ENCODE results near the gene TRIM42.

Gene TRIM42

DNA sequence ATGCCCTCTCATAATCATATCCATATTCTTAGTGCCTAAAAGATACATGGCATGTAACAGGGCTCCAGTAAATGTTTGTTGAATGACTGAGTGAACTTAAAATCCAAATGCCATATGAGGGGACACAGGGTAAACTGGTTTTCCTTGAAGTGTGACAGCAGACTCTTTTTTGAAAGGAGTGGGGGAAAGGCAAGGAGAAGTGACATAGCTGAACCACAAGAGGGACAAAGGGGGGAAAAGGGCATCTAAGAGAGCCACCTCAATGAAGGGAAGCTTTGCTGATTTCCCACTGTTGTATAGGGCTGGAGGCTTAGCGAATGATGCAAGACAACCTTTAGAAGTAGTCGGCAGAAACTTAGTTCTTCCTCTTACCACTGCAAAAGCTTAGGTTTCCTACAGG lies 9.1 kb downstream of the TRIM42 start:
- Histone ChIP-seq H3F3A (ENCODE audit: low read depth) (no peaks in the 10 kb centered on the region), H3K9me3 (ENCODE audit: insufficient read depth, low read depth, low read length) (no peaks in the 10 kb centered on the region), H3K4me2 (ENCODE audit: low read depth, low read length, poor library complexity, severe bottlenecking) (no peak overlapping the region), H3K9me2 (replicated peaks; ENCODE audit: low read depth, low read length) (no peaks in the 10 kb centered on the region), H3K79me2 (ENCODE audit: insufficient read depth, low read length) (no peaks in the 10 kb centered on the region), H4K20me1 (ENCODE audit: insufficient read depth, low read length, poor library complexity, severe bottlenecking) (no peaks in the 10 kb centered on the region), H3K27me3 (ENCODE audit: insufficient read depth, low read length, poor library complexity, severe bottlenecking) (no peaks in the 10 kb centered on the region), H3K4me3 (ENCODE audit: low read length, poor library complexity, severe bottlenecking) (no peak overlapping the region), H3K4me1 (ENCODE audit: insufficient read depth, low read length, poor library complexity, severe bottlenecking) (no peaks in the 10 kb centered on the region), H3K9ac (ENCODE audit: low read depth, low read length, poor library complexity, severe bottlenecking) (no peak overlapping the region), H3K36me3 (ENCODE audit: insufficient read depth, low read length) (no peaks in the 10 kb centered on the region), H2AFZ (ENCODE audit: low read length) (no peak overlapping the region)
- TF ChIP-seq EZH2phosphoT487 (IDR thresholded peaks at IDR 0.05; ENCODE audit: borderline replicate concordance), result no peak
- TF ChIP-seq, protein P1, sequence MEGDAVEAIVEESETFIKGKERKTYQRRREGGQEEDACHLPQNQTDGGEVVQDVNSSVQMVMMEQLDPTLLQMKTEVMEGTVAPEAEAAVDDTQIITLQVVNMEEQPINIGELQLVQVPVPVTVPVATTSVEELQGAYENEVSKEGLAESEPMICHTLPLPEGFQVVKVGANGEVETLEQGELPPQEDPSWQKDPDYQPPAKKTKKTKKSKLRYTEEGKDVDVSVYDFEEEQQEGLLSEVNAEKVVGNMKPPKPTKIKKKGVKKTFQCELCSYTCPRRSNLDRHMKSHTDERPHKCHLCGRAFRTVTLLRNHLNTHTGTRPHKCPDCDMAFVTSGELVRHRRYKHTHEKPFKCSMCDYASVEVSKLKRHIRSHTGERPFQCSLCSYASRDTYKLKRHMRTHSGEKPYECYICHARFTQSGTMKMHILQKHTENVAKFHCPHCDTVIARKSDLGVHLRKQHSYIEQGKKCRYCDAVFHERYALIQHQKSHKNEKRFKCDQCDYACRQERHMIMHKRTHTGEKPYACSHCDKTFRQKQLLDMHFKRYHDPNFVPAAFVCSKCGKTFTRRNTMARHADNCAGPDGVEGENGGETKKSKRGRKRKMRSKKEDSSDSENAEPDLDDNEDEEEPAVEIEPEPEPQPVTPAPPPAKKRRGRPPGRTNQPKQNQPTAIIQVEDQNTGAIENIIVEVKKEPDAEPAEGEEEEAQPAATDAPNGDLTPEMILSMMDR (conservative IDR thresholded peaks at IDR 0.05; ENCODE audit: low read length), result no peak

DNA sequence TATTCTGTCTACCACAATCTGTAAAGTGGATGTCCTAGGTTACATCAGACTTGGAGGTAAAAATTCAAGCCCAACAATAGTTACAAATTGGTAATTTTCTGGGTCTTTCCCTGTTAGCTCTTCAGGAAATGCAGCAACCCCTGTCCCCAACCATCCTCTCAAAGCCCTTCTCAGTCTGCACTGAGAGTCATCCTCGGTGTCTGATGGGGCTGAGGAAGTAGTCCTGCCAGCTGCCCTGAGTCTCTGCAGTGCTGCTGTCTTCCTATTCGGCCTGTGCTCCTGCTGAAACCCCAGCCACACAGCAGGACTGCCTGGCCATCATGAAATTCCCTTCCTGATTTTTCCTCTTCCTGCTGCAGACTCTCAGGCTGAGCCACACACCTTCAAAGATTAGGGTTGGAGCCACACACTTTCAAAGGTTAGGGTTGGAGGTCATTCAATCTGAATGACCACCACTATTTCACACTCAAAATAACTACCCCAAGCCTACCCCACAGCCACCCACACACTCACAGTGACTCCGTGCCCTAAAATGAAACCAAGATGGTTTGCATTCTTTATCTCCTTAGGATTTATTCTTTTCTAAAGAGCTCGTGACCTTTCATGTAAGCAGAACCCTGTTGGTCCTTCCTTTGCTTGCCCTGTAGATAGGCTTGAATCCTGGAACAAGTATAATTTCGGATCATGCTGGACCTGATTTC lies 17.6 kb downstream of the TRIM42 start:
- no peaks in the 10 kb centered on the region for H3K4me1 ChIP-seq (ENCODE audit: insufficient read depth, low read length, poor library complexity, severe bottlenecking)
- no peaks in the 10 kb centered on the region for H3K9me2 ChIP-seq (replicated peaks; ENCODE audit: low read depth, low read length)
- no peaks in the 10 kb centered on the region for H3K9me3 ChIP-seq (ENCODE audit: insufficient read depth, low read depth, low read length)
- H3F3A ChIP-seq (ENCODE audit: low read depth), result no peaks in the 10 kb centered on the region
- no peaks in the 10 kb centered on the region for H3K79me2 ChIP-seq (ENCODE audit: insufficient read depth, low read length)
- H2AFZ ChIP-seq (ENCODE audit: low read length), result no peak overlapping the region
- H3K27me3 ChIP-seq (ENCODE audit: insufficient read depth, low read length, poor library complexity, severe bottlenecking), result no peaks in the 10 kb centered on the region
- no peak overlapping the region for H3K4me2 ChIP-seq (ENCODE audit: low read depth, low read length, poor library complexity, severe bottlenecking)
- no peak overlapping the region for H3K4me3 ChIP-seq (ENCODE audit: low read length, poor library complexity, severe bottlenecking)
- no peaks in the 10 kb centered on the region for H4K20me1 ChIP-seq (ENCODE audit: insufficient read depth, low read length, poor library complexity, severe bottlenecking)
- H3K9ac ChIP-seq (ENCODE audit: low read depth, low read length, poor library complexity, severe bottlenecking), result no peak overlapping the region
- no peaks in the 10 kb centered on the region for H3K36me3 ChIP-seq (ENCODE audit: insufficient read depth, low read length)
- TF ChIP-seq, protein P1 (conservative IDR thresholded peaks at IDR 0.05; ENCODE audit: low read length), result no peak
- no peak for TF ChIP-seq EZH2phosphoT487 (IDR thresholded peaks at IDR 0.05; ENCODE audit: borderline replicate concordance)

GRCh38 chr3:140699516-140700231 lies 21.8 kb downstream of the TRIM42 start:
- no peaks in the 10 kb centered on the region for H3K9me3 ChIP-seq (ENCODE audit: insufficient read depth, low read depth, low read length)

More at GRCh38 chr3:140699516-140700231, 21.8 kb downstream of the TRIM42 start:
- Histone ChIP-seq H3K9me2 (replicated peaks; ENCODE audit: low read depth, low read length) (no peaks in the 10 kb centered on the region), H4K20me1 (ENCODE audit: insufficient read depth, low read length, poor library complexity, severe bottlenecking) (no peaks in the 10 kb centered on the region), H3K4me3 (ENCODE audit: low read length, poor library complexity, severe bottlenecking) (no peak overlapping the region), H3K4me1 (ENCODE audit: insufficient read depth, low read length, poor library complexity, severe bottlenecking) (no peaks in the 10 kb centered on the region), H3K4me2 (ENCODE audit: low read depth, low read length, poor library complexity, severe bottlenecking) (no peak overlapping the region), H3F3A (ENCODE audit: low read depth) (no peaks in the 10 kb centered on the region), H3K36me3 (ENCODE audit: insufficient read depth, low read length) (no peaks in the 10 kb centered on the region), H3K27me3 (ENCODE audit: insufficient read depth, low read length, poor library complexity, severe bottlenecking) (no peaks in the 10 kb centered on the region), H3K9ac (ENCODE audit: low read depth, low read length, poor library complexity, severe bottlenecking) (no peak overlapping the region), H3K79me2 (ENCODE audit: insufficient read depth, low read length) (no peaks in the 10 kb centered on the region), H2AFZ (ENCODE audit: low read length) (no peak overlapping the region)
- TF ChIP-seq, protein P1 (conservative IDR thresholded peaks at IDR 0.05; ENCODE audit: low read length), result no peak
- TF ChIP-seq EZH2phosphoT487 (IDR thresholded peaks at IDR 0.05; ENCODE audit: borderline replicate concordance), result no peak

All from Loucy (cell line).